Measurements from ENCODE around the gene CRTC1.

The CRTC1 gene

DNA sequence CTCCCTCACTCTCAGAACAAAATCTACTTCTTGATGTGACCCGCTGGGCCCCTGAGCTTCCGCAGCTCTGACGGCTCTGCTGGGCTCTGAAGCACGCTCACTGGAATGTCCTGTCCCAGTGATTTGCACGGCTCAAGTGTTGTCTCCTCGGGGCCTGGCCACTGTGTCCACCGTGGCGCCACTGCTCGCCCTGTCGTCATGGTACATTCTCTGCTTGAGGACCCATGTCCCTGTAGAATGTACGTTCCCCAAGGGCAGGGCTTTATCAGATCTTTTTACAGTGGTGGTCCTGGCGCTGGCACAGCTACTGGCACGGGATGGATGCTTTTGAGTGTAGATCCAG is 34.5 kb upstream of the CRTC1 start:
- no peaks in the 10 kb centered on the region for H3K79me2 ChIP-seq (ENCODE audit: insufficient read depth, low read length)
- no peak overlapping the region for H3K27ac ChIP-seq (ENCODE audit: low read depth, low read length)
- H3K9me3 ChIP-seq (ENCODE audit: insufficient read depth, low read length) = no peaks in the 10 kb centered on the region
- H3F3A ChIP-seq (ENCODE audit: insufficient read depth) = no peaks in the 10 kb centered on the region
- no peaks in the 10 kb centered on the region for H4K20me1 ChIP-seq (ENCODE audit: low read depth, low read length)
- H3K9ac ChIP-seq (ENCODE audit: low read length) = no peak overlapping the region
- no peaks in the 10 kb centered on the region for H3K9me2 ChIP-seq (replicated peaks; ENCODE audit: insufficient read depth, low read length)
- TF ChIP-seq EZH2phosphoT487 (conservative IDR thresholded peaks at IDR 0.05; ENCODE audit: low read length) = no peak
- TF ChIP-seq, protein P1, sequence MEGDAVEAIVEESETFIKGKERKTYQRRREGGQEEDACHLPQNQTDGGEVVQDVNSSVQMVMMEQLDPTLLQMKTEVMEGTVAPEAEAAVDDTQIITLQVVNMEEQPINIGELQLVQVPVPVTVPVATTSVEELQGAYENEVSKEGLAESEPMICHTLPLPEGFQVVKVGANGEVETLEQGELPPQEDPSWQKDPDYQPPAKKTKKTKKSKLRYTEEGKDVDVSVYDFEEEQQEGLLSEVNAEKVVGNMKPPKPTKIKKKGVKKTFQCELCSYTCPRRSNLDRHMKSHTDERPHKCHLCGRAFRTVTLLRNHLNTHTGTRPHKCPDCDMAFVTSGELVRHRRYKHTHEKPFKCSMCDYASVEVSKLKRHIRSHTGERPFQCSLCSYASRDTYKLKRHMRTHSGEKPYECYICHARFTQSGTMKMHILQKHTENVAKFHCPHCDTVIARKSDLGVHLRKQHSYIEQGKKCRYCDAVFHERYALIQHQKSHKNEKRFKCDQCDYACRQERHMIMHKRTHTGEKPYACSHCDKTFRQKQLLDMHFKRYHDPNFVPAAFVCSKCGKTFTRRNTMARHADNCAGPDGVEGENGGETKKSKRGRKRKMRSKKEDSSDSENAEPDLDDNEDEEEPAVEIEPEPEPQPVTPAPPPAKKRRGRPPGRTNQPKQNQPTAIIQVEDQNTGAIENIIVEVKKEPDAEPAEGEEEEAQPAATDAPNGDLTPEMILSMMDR (IDR thresholded peaks at IDR 0.05; ENCODE audit: insufficient read depth, low read length, poor library complexity, severe bottlenecking) = no peak
- H2AFZ ChIP-seq (ENCODE audit: low read depth, low read length, severe bottlenecking) = no peak overlapping the region
- H3K27me3 ChIP-seq (ENCODE audit: low read length) = no peaks in the 10 kb centered on the region; the same call in 1 of the 2 replicates
- no peaks in the 10 kb centered on the region for H3K36me3 ChIP-seq (ENCODE audit: low read length)
- H3K4me3 ChIP-seq (ENCODE audit: insufficient read depth, low read length, poor library complexity, severe bottlenecking) = no peak overlapping the region
- H3K4me2 ChIP-seq (ENCODE audit: low read depth, low read length, poor library complexity, severe bottlenecking) = no peak overlapping the region

DNA sequence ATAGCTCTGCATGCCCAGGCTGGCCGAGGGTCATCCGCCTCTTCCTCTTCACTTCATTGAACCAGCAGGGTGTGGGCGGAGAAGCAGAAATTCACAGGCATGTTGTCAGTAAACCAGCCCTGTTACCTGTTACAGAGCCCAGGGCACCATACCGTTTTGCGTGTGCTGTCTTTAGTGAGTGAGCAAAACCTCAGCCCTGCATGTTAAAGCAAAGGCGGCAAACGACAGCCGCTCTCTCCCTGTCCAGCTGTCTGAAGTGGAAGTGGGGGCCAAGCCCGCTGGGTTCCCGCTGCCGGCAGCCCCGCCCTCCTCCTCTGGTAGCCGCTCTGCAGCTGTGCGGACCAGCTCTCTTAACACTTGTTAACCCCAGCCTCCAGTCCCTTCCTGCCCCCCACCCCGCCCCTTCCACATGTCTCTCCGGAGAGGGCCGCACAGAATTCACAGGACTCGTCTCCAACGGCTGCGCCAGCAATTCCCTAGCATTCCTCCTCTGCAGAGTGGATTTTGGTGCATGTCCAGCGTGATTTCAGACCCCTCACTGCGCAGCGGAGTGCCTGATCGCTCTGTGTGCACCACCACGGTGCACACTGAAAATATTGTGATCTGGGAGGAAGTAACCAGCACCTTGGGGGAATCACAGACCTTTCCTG is 34.0 kb upstream of the CRTC1 start:
- TF ChIP-seq, protein P1 (IDR thresholded peaks at IDR 0.05; ENCODE audit: insufficient read depth, low read length, poor library complexity, severe bottlenecking) = no peak
- Histone ChIP-seq H3F3A (ENCODE audit: insufficient read depth) (no peaks in the 10 kb centered on the region), H3K79me2 (ENCODE audit: insufficient read depth, low read length) (no peaks in the 10 kb centered on the region), H3K4me3 (ENCODE audit: insufficient read depth, low read length, poor library complexity, severe bottlenecking) (no peak overlapping the region), H3K9me3 (ENCODE audit: insufficient read depth, low read length) (no peaks in the 10 kb centered on the region), H4K20me1 (ENCODE audit: low read depth, low read length) (no peaks in the 10 kb centered on the region), H3K27me3 (ENCODE audit: low read length) (no peaks in the 10 kb centered on the region; the same call in 1 of the 2 replicates), H2AFZ (ENCODE audit: low read depth, low read length, severe bottlenecking) (no peak overlapping the region), H3K27ac (ENCODE audit: low read depth, low read length) (no peak overlapping the region), H3K9ac (ENCODE audit: low read length) (no peak overlapping the region), H3K9me2 (replicated peaks; ENCODE audit: insufficient read depth, low read length) (no peaks in the 10 kb centered on the region), H3K4me2 (ENCODE audit: low read depth, low read length, poor library complexity, severe bottlenecking) (no peak overlapping the region), H3K36me3 (ENCODE audit: low read length) (no peaks in the 10 kb centered on the region)

DNA sequence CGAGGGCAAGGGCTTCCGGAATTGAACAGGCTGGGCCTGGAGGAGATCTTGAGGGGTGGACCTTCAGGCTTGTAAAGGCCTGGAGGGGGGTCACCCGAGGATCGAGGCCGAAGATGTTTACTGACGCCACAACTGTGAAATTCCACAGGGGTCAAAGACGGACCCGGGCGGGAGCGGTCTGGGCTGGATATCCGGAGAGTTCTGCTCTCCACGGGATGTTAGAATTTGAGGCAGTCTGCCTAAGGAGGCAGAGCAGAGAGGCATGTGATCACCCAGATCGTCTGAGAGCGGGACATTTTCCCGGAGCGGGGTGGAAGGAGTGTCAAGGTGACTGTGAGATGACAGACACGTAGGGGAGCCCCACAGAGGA is 33.5 kb upstream of the CRTC1 start:
- Histone ChIP-seq H2AFZ (ENCODE audit: low read depth, low read length, severe bottlenecking) (no peak overlapping the region), H3K79me2 (ENCODE audit: insufficient read depth, low read length) (no peaks in the 10 kb centered on the region), H3K4me2 (ENCODE audit: low read depth, low read length, poor library complexity, severe bottlenecking) (no peak overlapping the region), H3F3A (ENCODE audit: insufficient read depth) (no peaks in the 10 kb centered on the region), H3K27me3 (ENCODE audit: low read length) (no peaks in the 10 kb centered on the region; the same call in 1 of the 2 replicates), H3K36me3 (ENCODE audit: low read length) (no peaks in the 10 kb centered on the region), H3K4me3 (ENCODE audit: insufficient read depth, low read length, poor library complexity, severe bottlenecking) (no peak overlapping the region), H3K9me2 (replicated peaks; ENCODE audit: insufficient read depth, low read length) (no peaks in the 10 kb centered on the region), H3K9ac (ENCODE audit: low read length) (no peak overlapping the region), H3K9me3 (ENCODE audit: insufficient read depth, low read length) (no peaks in the 10 kb centered on the region), H4K20me1 (ENCODE audit: low read depth, low read length) (no peaks in the 10 kb centered on the region), H3K27ac (ENCODE audit: low read depth, low read length) (no peak overlapping the region)
- TF ChIP-seq, protein P1 (IDR thresholded peaks at IDR 0.05; ENCODE audit: insufficient read depth, low read length, poor library complexity, severe bottlenecking) = no peak
- TF ChIP-seq EZH2phosphoT487 (conservative IDR thresholded peaks at IDR 0.05; ENCODE audit: low read length) = no peak

Data from SU-DHL-6 (cell line).